Measurements from ENCODE around the gene CCDC86. TPM values are rescaled to one million over a fixed set of nuclear protein-coding genes. Genes with fewer than 3 reads are reported as not detected.

Gene CCDC86
- total and polyA plus RNA-seq, 9 of the 15 experiments (the other 6 are each of a cell fraction or from before 2014, with no cell fraction given): 4.6 to 102 (median 25.2) TPM

DNA sequence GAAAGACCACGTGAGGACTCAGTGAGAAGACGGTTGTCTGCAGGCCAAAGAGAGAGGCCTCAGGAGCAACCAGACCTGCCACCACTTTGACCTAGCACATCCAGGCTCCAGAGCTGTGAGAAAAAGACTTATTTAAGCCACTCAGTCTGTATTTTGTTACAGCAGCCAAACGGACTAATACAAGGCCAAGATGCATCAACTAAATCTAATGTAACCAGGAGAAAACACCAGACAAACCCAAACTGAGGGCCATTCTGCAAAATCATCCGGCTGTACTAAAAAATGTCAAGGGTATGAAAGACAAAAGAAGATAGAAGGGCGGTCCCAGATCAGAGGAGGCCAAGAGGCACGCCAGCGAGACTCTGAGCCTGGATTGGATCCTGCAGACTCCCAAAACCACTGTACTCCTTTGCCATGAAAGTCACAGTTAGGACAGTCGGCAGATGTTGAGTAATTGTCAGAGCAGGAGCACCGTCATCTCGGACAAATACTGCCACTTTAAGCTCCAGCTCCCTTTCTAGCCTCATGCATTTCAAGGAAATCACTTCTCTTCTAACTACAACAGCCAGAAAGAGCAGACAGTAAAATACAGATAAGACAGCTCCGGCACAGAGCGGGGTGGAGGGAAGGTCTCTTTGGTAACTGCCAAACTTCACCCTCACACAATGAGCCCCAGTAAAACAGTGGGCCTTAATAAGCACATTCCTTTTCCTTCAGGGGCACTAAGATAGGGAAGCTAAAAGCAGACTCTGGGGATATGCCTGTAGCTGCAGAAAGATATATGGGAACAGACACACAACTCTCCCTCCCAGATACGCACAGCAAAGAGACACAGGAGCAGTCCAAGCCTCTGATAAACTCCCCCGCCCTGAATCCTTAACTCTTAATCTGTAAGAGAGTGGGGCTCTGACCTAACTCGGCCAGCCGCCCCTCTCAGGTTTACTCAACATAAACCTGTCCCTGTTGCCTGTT, 21.9 kb downstream of the CCDC86 start (continued):
- no peak for TF ChIP-seq ZNF436 (CRISPR knock-in tag; IDR thresholded peaks at IDR 0.05)
- TF ChIP-seq ZNF175 (CRISPR knock-in tag; IDR thresholded peaks at IDR 0.05; ENCODE audit: low read depth): no peak
- TF ChIP-seq POLR2A (conservative IDR thresholded peaks at IDR 0.05): no peak
- no peak for TF ChIP-seq CREB5 (CRISPR knock-in tag; IDR thresholded peaks at IDR 0.05)
- TF ChIP-seq ZBTB7A (IDR thresholded peaks at IDR 0.05; ENCODE audit: borderline replicate concordance, control insufficient read depth, low read depth, low read length): peak; percentile 53; the same call in 1 of the 2 replicates
- TF ChIP-seq NBN (IDR thresholded peaks at IDR 0.05; ENCODE audit: low read depth): 0 out of 2 replicates have a peak, but pooled peaks have one; percentile 31
- TF ChIP-seq HDAC2 (IDR thresholded peaks at IDR 0.05): peak; percentile 79
- TF ChIP-seq HIVEP1 (CRISPR knock-in tag; IDR thresholded peaks at IDR 0.05): no peak
- no peak for TF ChIP-seq MAFF (IDR thresholded peaks at IDR 0.05; ENCODE audit: low read length)
- TF ChIP-seq ZNF740 (CRISPR knock-in tag; IDR thresholded peaks at IDR 0.05): no peak
- TF ChIP-seq ZNF740 (tag; IDR thresholded peaks at IDR 0.05): no peak
- TF ChIP-seq CXXC5 (CRISPR knock-in tag; IDR thresholded peaks at IDR 0.05): 0 out of 2 replicates have a peak, but pooled peaks have one; percentile 15
- no peak for TF ChIP-seq ZNF511 (CRISPR knock-in tag; IDR thresholded peaks at IDR 0.05)
- TF ChIP-seq FOXK1 (CRISPR knock-in tag; IDR thresholded peaks at IDR 0.05; ENCODE audit: borderline replicate concordance): no peak
- no peak for TF ChIP-seq GMEB1 (CRISPR knock-in tag; IDR thresholded peaks at IDR 0.05)
- TF ChIP-seq ZFPM2 (CRISPR knock-in tag; IDR thresholded peaks at IDR 0.05): no peak
- 0 out of 2 replicates have a peak, but pooled peaks have one; percentile 33 for TF ChIP-seq NCOA1 (IDR thresholded peaks at IDR 0.05; ENCODE audit: low read depth)
- no peak for TF ChIP-seq RNF2 (IDR thresholded peaks at IDR 0.05)
- peak; percentile 4 for TF ChIP-seq RBM25 (IDR thresholded peaks at IDR 0.05; ENCODE audit: low read depth, low read length, severe bottlenecking)
- TF ChIP-seq FOSL1 (tag; conservative IDR thresholded peaks at IDR 0.05): no peak
- TF ChIP-seq, protein P1, sequence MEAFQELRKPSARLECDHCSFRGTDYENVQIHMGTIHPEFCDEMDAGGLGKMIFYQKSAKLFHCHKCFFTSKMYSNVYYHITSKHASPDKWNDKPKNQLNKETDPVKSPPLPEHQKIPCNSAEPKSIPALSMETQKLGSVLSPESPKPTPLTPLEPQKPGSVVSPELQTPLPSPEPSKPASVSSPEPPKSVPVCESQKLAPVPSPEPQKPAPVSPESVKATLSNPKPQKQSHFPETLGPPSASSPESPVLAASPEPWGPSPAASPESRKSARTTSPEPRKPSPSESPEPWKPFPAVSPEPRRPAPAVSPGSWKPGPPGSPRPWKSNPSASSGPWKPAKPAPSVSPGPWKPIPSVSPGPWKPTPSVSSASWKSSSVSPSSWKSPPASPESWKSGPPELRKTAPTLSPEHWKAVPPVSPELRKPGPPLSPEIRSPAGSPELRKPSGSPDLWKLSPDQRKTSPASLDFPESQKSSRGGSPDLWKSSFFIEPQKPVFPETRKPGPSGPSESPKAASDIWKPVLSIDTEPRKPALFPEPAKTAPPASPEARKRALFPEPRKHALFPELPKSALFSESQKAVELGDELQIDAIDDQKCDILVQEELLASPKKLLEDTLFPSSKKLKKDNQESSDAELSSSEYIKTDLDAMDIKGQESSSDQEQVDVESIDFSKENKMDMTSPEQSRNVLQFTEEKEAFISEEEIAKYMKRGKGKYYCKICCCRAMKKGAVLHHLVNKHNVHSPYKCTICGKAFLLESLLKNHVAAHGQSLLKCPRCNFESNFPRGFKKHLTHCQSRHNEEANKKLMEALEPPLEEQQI (IDR thresholded peaks at IDR 0.05): no peak
- TF ChIP-seq TSC22D4 (tag; IDR thresholded peaks at IDR 0.05): no peak
